HG03175 (cell line): Measurements from ENCODE around the gene TM2D1.

Source experiments
- ATAC-seq: cut with Tn5 transposase; IDR thresholded peaks from one replicate; pipeline ENCODE4 v1.9.1; 2021; ENCODE audit warnings: mild to moderate bottlenecking, moderate library complexity; ENCODE audit not compliant: unreplicated experiment

Gene TM2D1

DNA sequence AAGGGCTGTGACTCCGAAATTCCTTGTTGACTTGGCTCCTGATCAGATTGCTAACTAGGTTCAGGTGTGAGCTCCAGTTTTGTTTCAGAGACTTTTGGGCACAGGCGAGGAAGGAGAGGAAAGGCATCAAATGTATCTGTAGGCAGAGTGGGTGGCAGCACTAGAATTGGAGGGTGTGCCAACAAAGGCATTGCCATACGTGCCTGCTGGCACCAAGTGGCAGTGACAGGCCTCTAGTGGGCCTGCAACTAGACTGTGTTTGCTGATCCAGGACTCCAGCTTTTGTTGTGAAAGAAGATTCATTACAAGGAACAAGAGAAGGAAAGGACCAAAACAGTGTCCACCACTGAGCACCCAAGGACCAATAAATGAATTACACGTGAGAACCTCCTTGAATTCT is 79.5 kb downstream of the TM2D1 start:
- ATAC-seq = no peak

DNA sequence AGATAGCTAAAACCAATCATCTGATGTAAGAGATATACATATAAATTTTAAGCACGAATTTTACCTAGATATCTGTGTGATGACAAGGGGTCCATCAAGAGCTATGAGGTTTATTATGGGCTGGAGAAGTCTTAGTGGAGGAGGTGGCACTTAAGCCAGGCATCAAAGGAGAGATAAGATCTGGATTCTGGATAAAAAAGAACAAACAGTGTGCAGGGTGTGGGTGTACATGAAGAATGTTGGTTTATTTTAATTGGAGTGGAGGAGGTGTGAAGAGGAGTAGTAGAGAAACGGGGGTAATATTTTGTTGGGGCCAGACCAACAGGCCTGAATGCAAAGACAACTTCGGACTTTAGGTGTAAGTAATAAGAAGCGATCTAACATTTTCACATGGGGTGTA is 80.6 kb downstream of the TM2D1 start:
- no peak for ATAC-seq

DNA sequence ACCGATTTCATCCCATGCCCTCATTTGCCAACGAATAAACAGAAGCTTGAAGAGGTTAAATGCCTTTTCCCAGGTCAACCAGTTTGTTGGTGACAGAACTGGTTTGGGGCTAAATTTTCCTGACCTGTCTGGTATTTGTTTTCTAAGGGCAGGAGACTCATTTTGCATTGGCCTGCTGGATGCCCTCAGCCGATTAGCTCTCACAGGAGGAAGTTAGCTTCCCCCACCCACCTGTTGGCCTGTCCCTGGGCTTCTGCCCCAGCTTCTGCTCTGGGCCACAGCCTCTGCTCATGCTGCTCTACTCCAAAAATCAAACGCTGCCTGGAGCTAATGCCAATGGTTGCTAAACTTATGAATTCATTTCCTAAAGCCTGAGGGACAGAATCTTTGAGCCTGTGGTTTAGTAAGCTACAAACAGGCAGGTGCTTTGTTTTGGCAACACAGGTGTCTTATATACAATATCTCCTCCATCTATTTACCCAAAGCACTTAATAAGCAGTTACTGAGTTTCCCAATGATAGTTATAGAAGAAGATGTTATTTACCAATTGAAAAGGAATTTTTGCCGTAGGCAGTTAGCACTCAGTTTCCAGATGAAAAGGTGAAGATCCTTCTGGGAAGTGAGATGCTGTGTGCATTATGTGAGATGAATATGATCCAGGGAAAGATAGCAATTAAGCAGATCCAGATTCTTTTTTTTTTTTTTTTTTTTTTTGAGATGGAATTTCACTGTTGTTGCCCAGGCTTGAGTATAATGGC is 82.3 kb downstream of the TM2D1 start:
- no peak for ATAC-seq

DNA sequence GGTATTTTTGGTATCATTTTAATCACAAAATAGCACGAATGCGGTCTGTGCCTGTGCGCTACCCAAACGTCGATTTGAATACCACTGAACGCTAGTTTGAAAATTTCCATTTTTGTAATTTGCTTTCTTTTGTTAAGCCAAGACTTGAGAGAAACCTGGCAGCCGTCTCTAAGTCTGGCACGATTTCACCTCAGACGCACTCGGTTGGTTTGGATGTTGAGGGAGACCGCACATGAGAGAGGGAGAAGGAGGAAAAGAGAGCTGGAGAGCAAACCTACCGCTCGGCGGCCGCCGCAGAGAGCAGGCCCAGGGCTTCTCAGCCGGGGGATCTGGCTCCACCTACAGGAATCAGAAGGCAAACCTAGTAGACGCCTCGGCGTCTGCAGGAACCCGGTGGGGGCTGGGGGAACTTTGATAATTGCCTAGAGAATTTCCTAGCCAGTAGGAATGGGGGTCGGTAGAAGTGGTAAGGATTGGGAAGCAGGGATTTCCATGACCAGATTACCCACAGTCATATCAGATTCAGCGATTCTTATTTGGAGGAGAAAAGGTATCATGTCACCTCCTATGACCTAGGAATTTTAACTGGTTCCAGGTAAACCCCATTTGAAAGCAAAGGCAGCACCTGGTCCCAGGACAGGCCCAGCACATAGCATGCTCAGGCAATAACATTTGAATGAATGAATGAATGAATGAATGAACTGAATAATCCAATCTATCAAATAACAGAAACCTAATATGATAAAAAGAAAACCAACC is 83.2 kb downstream of the TM2D1 start:
- peak; percentile 91 for ATAC-seq

DNA sequence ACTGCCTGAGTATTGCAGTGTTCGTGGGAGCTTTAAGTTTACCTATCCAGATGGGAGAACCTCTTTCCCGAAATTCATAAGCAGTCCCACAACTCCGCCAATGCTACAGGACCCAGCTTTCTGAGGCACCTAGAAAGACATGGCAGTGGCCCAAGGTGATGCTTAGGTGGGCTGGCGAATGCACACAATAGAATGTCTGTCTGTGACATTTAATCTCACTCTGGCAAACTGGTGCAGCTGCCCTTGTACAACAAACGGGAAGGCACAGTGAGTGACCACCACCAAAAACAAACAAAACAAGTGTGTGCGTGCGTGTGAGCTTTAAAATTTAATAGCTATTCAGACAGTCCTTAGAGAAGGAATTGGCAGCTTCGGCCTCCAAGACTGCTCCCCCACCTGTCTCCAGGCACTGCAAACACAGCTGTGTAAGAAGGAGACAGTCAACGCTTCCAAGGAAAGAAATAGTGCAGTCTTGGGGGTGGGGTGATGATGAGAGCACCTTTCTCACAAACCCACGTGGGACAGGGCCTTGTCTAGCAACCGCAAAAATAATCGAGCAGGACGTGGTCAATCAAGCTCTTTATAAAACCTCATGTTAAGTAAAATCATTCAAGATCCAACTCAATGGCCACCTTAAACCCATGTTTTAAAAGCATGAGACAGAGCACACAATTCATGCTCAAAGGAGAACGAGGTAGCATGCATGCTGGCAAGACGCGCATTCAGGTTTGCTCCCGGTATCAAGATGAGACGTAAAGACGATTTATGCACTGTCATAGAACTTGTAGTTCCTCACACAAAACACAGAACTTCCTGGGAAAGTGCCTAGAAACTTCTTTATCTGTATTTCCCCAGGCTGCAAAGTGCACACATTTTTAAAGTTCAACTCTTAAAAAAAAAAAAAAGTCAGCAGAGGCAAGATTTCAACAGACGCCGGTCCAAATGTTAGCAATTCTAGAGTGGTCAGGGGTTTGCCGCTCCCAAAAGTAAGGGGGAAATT is 84.1 kb downstream of the TM2D1 start:
- no peak for ATAC-seq

DNA sequence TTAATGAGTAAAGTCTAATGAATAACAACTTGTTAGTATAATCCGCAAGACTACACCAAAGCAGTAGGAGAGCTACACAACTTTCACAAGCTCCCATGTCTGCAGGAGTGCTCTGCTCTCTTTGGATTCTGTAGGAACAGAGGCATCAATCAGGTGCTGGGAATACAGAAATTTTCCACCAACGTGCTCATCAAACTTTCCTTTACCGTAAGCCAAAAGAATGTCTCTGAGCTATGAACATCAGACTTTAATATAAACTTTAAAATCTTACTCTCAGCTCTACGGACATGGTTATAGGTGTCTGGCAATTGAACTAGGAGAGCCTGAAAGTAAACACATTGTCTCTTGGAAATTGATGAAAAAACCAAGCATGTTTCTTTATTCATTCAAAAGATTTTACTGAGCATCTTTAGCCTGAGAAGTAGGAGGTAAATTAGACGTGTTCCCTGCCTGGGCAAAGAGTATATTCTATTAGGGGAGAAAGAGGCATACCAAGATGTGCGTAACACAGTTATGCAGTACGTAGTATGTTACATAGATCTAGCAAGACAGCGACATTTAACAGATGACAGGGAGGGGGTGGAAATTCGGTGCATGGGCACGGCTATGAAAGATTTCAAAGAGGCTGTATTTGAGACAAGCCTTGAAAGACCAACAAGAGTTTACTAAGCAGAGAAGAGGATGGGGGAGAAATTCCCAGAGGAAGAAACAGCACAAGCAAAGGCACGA is 85.2 kb downstream of the TM2D1 start:
- ATAC-seq = no peak

DNA sequence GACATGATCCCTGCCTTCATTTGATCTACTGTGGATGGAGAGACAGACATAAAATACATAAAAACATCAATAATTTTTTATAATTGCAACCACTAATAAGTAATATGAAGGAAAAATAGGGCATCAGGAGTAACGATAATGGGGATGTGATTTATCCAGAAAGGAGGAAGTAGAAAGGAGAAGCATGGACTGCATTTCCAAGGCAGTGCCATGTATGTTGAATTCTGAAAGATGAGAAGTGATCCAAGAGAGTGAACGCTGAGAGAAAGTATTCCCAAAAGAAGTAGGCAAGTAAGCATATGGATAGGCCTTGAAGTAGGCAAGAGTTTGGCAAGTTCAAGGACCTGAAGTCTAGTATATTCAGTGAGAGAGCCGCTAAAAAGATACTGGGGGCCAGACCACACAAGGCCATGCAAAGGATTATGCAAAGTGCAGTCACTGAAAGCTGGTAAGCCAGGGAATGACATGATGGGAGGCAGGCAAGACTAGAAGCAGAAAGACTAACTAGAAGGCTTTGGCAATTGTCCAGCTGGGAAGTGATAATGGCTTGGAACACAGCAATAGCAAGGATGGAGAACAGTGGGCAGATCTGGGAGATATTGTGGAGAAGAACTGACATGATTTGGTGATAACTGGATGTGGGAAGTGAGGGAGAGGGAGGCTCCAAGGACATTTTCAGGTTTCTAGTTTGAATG is 85.9 kb downstream of the TM2D1 start:
- ATAC-seq = no peak

DNA sequence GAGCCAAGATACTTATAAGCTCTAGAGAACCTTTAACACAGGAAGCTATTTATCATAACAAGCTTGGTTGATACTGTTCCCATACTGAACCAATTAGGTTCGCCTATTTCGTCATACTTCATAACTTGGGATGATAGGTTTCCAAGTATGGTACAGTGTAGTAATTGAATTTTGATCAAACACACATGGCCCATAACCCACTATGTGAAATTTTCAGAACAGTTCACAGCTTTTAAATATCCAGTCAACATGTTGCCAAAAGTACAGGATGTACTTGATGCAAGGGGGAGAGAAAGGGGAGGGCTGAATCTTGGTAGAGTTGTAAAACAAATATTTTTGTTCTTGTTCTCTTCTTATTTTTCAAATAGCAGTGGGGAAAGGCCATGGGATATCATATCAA is 86.6 kb downstream of the TM2D1 start:
- ATAC-seq = no peak

DNA sequence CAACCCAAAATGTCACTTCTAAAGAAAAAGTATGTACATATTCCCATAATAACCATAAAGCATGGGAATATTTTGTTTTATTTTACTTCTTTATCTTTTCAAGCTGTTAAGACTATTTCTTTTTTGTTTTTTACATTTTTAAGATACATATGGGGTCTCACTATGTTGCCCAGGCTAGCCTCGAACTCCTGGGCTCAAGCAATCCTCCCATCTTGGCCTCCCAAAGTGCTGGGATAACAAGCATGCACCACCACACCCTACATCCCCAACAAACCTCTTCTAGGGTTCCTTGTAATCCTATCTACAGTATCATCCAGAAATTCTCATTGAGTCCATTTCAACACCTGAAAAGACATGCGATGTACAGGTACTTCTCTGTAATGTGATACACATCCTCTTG is 87.5 kb downstream of the TM2D1 start:
- no peak for ATAC-seq

DNA sequence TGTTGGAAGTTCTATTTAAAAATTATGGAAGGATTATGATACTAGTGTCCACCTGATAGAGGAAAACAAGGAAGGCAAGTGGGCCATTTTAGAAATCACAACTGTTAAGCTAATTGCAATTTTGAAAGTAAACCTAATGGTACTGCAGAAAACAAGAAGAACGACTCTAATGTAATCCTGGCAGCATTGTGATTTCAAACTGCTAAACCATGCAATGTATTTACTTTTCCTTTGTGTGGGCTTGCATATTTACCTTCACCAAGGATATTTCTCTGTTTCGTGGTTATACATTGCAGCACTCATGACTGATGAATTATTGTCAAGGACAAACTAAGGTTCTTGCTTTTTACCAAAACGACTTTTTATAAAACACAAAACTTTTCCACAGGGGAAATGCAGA is 88.1 kb downstream of the TM2D1 start:
- no peak for ATAC-seq

DNA sequence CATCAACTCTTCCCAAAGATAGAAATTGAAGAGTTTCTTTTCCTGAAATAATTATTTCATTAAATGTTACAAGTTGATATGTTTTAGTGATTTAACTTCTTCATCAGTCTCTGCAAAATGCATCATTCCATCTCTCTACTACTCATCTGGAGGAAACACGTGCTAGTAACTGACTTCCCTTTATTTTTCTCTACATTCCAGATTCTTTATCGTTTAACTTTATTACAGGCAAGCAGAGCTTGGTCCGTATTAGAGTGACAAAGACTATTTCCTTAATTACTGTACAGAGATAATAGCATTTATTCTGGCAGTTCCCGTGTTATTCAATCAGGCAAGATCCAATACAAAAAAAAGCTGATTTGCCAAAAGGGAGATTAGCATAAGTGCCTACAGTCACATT is 88.6 kb downstream of the TM2D1 start:
- no peak for ATAC-seq

DNA sequence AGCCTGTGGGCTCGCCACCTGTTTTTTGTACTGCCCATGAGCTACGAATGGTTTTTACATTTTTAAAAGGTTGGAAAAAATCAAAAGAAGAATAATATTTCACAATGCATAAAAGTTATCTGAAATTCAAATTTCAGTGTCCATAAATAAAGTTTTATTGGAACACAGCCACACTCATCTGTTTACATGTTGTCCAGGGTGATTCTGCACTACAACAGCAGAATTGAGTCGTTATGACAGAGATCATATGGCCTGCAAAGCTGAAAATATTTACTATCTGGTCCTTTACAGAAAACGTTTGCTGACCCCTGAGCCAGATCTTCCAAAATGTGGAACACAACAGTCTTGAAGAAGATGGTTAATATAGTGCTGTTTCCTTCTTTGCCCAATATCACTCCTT is 89.4 kb downstream of the TM2D1 start:
- ATAC-seq = no peak

DNA sequence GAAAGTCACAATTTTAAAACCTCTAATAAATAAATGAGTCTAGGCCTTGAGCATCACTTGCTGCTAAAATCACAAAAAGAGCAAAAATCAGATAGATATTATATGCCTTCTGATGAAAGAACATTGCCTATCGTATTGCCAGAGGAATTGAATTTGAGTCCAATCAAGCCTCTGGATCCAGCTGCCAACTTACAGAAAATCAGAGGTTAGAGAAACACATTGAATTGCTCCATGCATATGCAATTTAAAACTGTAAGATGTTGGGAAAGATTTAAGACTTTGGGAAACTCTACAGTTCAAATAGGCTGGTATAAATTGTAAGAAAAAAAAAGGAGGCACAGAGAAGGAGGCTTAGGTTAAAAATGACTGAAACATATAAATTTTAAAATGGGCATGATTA is 93.5 kb downstream of the TM2D1 start:
- no peak for ATAC-seq
